ENCODE results near the gene RSPRY1. TPM values are rescaled to one million over a fixed set of nuclear protein-coding genes. Genes with fewer than 3 reads are reported as not detected.

RSPRY1 gene
- total RNA-seq, 1 experiment from 2014 or later: 24.9 TPM

- H3K4me1 ChIP-seq (ENCODE audit: control insufficient read depth in 1 of 2, insufficient read depth in 2 of 2, low read length in 2 of 2): no peaks in the 10 kb centered on the region
- H3K36me3 ChIP-seq (ENCODE audit: control insufficient read depth in 1 of 2, insufficient read depth in 2 of 2, low read length in 2 of 2): peaks cover 10 to 17% of the 10 kb centered on the region in 2 experiments
- H3K9me2 ChIP-seq (ENCODE audit: insufficient read depth): no peaks in the 10 kb centered on the region
- TF ChIP-seq CEBPB (IDR thresholded peaks at IDR 0.05; ENCODE audit: low read depth) (no peak), MAX (IDR thresholded peaks at IDR 0.05) (no peak), SIN3A (IDR thresholded peaks at IDR 0.05; ENCODE audit: low read depth) (no peak), CBX3 (IDR thresholded peaks at IDR 0.05; ENCODE audit: low read depth) (no peak), ATF3 (IDR thresholded peaks at IDR 0.05) (no peak), ELF1 (IDR thresholded peaks at IDR 0.05; ENCODE audit: borderline replicate concordance, low read depth) (no peak), ZBTB33 (IDR thresholded peaks at IDR 0.05; ENCODE audit: extremely low read depth, insufficient replicate concordance, low read length) (no peak), CTCF (IDR thresholded peaks at IDR 0.05 in 2 of 3, conservative IDR thresholded peaks at IDR 0.05 in 1 of 3; ENCODE audit: borderline replicate concordance in 1 of 3, insufficient read depth in 1 of 3, low read depth in 2 of 3, low read length in 2 of 3) (no peak), RAD21 (IDR thresholded peaks at IDR 0.05; ENCODE audit: low read depth) (no peak), SP1 (IDR thresholded peaks at IDR 0.05; ENCODE audit: low read depth) (no peak)
- 0 out of 4 replicates have a peak, but pooled peaks cover 0 to 3% of the 10 kb centered on the region in 2 experiments for H3K9me3 ChIP-seq (ENCODE audit: control insufficient read depth in 1 of 2, insufficient read depth in 1 of 2, low read depth in 1 of 2, low read length in 2 of 2)
- no peaks in the 10 kb centered on the region for H4K20me1 ChIP-seq (ENCODE audit: insufficient read depth)
- no peak overlapping the region for H3K4me3 ChIP-seq (replicated peaks in 1 of 2; ENCODE audit: low read depth in 1 of 2, low read length in 2 of 2)
- ChIA-PET RAD21 (ENCODE audit: low non-redundant PET in 1 of 2, low total read pairs in 2 of 2, uncharacterized antibody in 2 of 2, unreplicated experiment in 2 of 2) (no interaction called here), CTCF (no interaction called here), POLR2A (no interaction called here)
- no peak overlapping the region for H2AFZ ChIP-seq (ENCODE audit: low read depth, low read length, poor library complexity, severe bottlenecking)
- no peak overlapping the region for H3K4me2 ChIP-seq (ENCODE audit: low read length)
- no peak for DNase-seq (ENCODE audit: low read depth, low spot score)
- H3K79me2 ChIP-seq (ENCODE audit: insufficient read depth, low read length): no peaks in the 10 kb centered on the region
- H3K27ac ChIP-seq (ENCODE audit: low read depth, low read length): no peak overlapping the region
- no peak overlapping the region for H3K9ac ChIP-seq (ENCODE audit: low read length)
- no TSS peak for BruUV-seq (replicated peaks)
- ATAC-seq: no peak
- H3K27me3 ChIP-seq (ENCODE audit: insufficient read depth, low read length): no peaks in the 10 kb centered on the region
- intact Hi-C loops (cut with micrococcal nuclease): no loop called here
These were observed 67.3 kb downstream of the RSPRY1 start for GRCh38 chr16:57253466-57253865.

Measured in HCT116 (cell line).